H9 (cell line): ENCODE results near the gene PIN1. TPM values are rescaled to one million over a fixed set of nuclear protein-coding genes. Genes with fewer than 3 reads are reported as not detected.
A peak's percentile ranks its signal among the peaks of the same experiment; 100 is the strongest.

Source experiments
- DNase-seq: peaks from one replicate; pipeline ENCODE4 v3.0.0-alpha.2; 2017
- H2AFZ ChIP-seq: one replicate; pipeline ENCODE4 v1.6.1; 2013; ENCODE audit warnings: mild to moderate bottlenecking, low read length, control low read depth, moderate library complexity
- H2AK5ac ChIP-seq: 2 replicates; pipeline ENCODE4 v1.6.1; 2013; ENCODE audit warnings: low read length, control low read depth, mixed read lengths; ENCODE audit not compliant: insufficient read length
- H2BK120ac ChIP-seq: one replicate; pipeline ENCODE4 v1.6.1; 2013; ENCODE audit warnings: low read depth, mild to moderate bottlenecking, low read length, control low read depth, inconsistent platforms; ENCODE audit not compliant: poor library complexity, severe bottlenecking
- H2BK12ac ChIP-seq: 2 replicates; pipeline ENCODE4 v1.6.1; 2013; ENCODE audit warnings: low read length, control low read depth, mixed read lengths, low read depth; ENCODE audit not compliant: insufficient read length
- H2BK15ac ChIP-seq: 2 replicates; pipeline ENCODE4 v1.6.1; 2013; ENCODE audit warnings: low read depth, low read length, control low read depth
- H2BK20ac ChIP-seq: one replicate; pipeline ENCODE4 v1.6.1; 2013; ENCODE audit warnings: low read depth, mild to moderate bottlenecking, low read length, control low read depth, inconsistent platforms; ENCODE audit not compliant: poor library complexity, severe bottlenecking
- H2BK5ac ChIP-seq: 2 replicates; pipeline ENCODE4 v1.6.1; 2013; ENCODE audit warnings: low read length, control low read depth, mixed read lengths; ENCODE audit not compliant: insufficient read length
- H3K14ac ChIP-seq: 2 replicates; pipeline ENCODE4 v1.6.1; 2013; ENCODE audit warnings: low read length, control low read depth; ENCODE audit not compliant: insufficient read depth
- H3K18ac ChIP-seq: 2 replicates; pipeline ENCODE4 v1.6.1; 2013; ENCODE audit warnings: low read depth, mild to moderate bottlenecking, mixed read lengths, low read length, control low read depth; ENCODE audit not compliant: insufficient read length
- H3K23ac ChIP-seq: 2 replicates; pipeline ENCODE4 v1.6.1; 2013; ENCODE audit warnings: low read length, control low read depth, mixed read lengths, low read depth; ENCODE audit not compliant: insufficient read length
- H3K23me2 ChIP-seq: 2 replicates; pipeline ENCODE4 v1.6.1; 2013; ENCODE audit warnings: low read depth, mild to moderate bottlenecking, mixed read lengths, low read length, control low read depth; ENCODE audit not compliant: insufficient read length, poor library complexity, severe bottlenecking
- H3K27ac ChIP-seq: 2 replicates; pipeline ENCODE4 v1.5.1; 2013; ENCODE audit warnings: low read length, control low read depth, mixed read lengths, low read depth; ENCODE audit not compliant: insufficient read length
- H3K27me3 ChIP-seq: 2 replicates; pipeline ENCODE4 v1.6.1; 2013; ENCODE audit warnings: low read length, control low read depth, inconsistent platforms; ENCODE audit not compliant: insufficient read depth
- H3K4ac ChIP-seq: 2 replicates; pipeline ENCODE4 v1.6.1; 2013; ENCODE audit warnings: low read depth, mild to moderate bottlenecking, control low read depth, inconsistent platforms, low read length, moderate library complexity
- H3K4me1 ChIP-seq: 2 replicates; pipeline ENCODE4 v1.6.1; 2013; ENCODE audit warnings: low read length, control low read depth, inconsistent platforms; ENCODE audit not compliant: insufficient read depth
- H3K4me2 ChIP-seq: 2 replicates; pipeline ENCODE4 v1.6.1; 2013; ENCODE audit warnings: low read length, control low read depth, mixed read lengths; ENCODE audit not compliant: insufficient read length, insufficient read depth
- H3K56ac ChIP-seq: 2 replicates; pipeline ENCODE4 v1.6.1; 2013; ENCODE audit warnings: low read depth, mild to moderate bottlenecking, mixed read lengths, low read length, control low read depth; ENCODE audit not compliant: insufficient read length
- H3K79me1 ChIP-seq: 2 replicates; pipeline ENCODE4 v1.6.1; 2013; ENCODE audit warnings: low read depth, mild to moderate bottlenecking, moderate library complexity, low read length, control low read depth, inconsistent platforms; ENCODE audit not compliant: insufficient read depth, poor library complexity, severe bottlenecking
- H3K79me2 ChIP-seq: 2 replicates; pipeline ENCODE4 v1.6.1; 2013; ENCODE audit warnings: low read length, control low read depth, inconsistent platforms; ENCODE audit not compliant: insufficient read depth
- H3K9ac ChIP-seq: 2 replicates; pipeline ENCODE4 v1.6.1; 2013; ENCODE audit warnings: low read length, control low read depth, mixed read lengths; ENCODE audit not compliant: insufficient read length; ENCODE audit errors: extremely low read depth
- H3K9me3 ChIP-seq: one replicate; pipeline ENCODE4 v1.6.1; 2013; ENCODE audit warnings: low read depth, low read length, inconsistent platforms; ENCODE audit not compliant: control insufficient read depth
- H3T11ph ChIP-seq: one replicate; pipeline ENCODE4 v1.6.1; 2013; ENCODE audit warnings: mild to moderate bottlenecking, low read length, control low read depth, inconsistent platforms
- H4K20me1 ChIP-seq: one replicate; pipeline ENCODE4 v1.6.1; 2013; ENCODE audit not compliant: control insufficient read depth, insufficient read length, insufficient read depth
- H4K5ac ChIP-seq: 2 replicates; pipeline ENCODE4 v1.6.1; 2013; ENCODE audit warnings: low read depth, mild to moderate bottlenecking, mixed read lengths, low read length, control low read depth; ENCODE audit not compliant: insufficient read length
- H4K8ac ChIP-seq: replicated peaks from 2 replicates; pipeline ENCODE4 v1.6.1; 2013; ENCODE audit warnings: low read length, control low read depth, mixed read lengths, low read depth; ENCODE audit not compliant: insufficient read length
- H4K91ac ChIP-seq: 2 replicates; pipeline ENCODE4 v1.6.1; 2013; ENCODE audit warnings: low read depth, mild to moderate bottlenecking, moderate library complexity, mixed read lengths, low read length, control low read depth; ENCODE audit not compliant: insufficient read length
- H3K27ac Mint-ChIP-seq, 3 experiments: 2 replicates in 2 of 3; 3 replicates in 1 of 3; pipeline ENCODE4 v1.8.0; 2020 to 2021; ENCODE audit warnings: mixed read lengths in 3 of 3, mild to moderate bottlenecking in 1 of 3, moderate library complexity in 1 of 3
- H3K27me3 Mint-ChIP-seq: 2 replicates; pipeline ENCODE4 v1.8.0; 2021; ENCODE audit warnings: low read depth, mild to moderate bottlenecking, moderate library complexity, mixed read lengths
- H3K36me3 Mint-ChIP-seq, 3 experiments: 2 replicates in 2 of 3; 3 replicates in 1 of 3; pipeline ENCODE4 v1.8.0; 2020 to 2021; ENCODE audit warnings: low read depth in 3 of 3, mixed read lengths in 3 of 3; ENCODE audit not compliant: insufficient read depth in 1 of 3
- H3K4me1 Mint-ChIP-seq, 2 experiments: 2 replicates each; pipeline ENCODE4 v1.8.0; 2020; ENCODE audit warnings: mixed read lengths in 2 of 2
- H3K4me3 Mint-ChIP-seq, 2 experiments: 2 replicates in 1 of 2; 3 replicates in 1 of 2; pipeline ENCODE4 v1.8.0; 2020 to 2021; ENCODE audit warnings: mild to moderate bottlenecking in 2 of 2, mixed read lengths in 2 of 2, moderate library complexity in 1 of 2
- H3K9me3 Mint-ChIP-seq, 2 experiments: 2 replicates in 1 of 2; 3 replicates in 1 of 2; pipeline ENCODE4 v1.8.0; 2020; ENCODE audit warnings: mild to moderate bottlenecking in 2 of 2, mixed read lengths in 2 of 2, moderate library complexity in 1 of 2
- WGBS: extraction: QIAGEN DNeasy Blood & Tissue Kit; methylation state at CpG from one replicate; pipeline ENCODE4 v1.1.7; 2013; ENCODE audit warnings: missing lambda C conversion rate, low lambda C conversion rate, mixed read lengths; ENCODE audit not compliant: insufficient read length; ENCODE audit errors: extremely low coverage; 5-methylcytosine and 5-hydroxymethylcytosine counted together
- total RNA-seq: library from RNA; stranded (reverse); gene quantifications from 2 replicates; pipeline ENCODE4 v1.2.1, GENCODE V29; 2021
- TF ChIP-seq, protein P1 (sequence below): fragments of 200-600 bp; sonication (generic); conservative IDR thresholded peaks from 3 replicates; pipeline ENCODE4 v1.8.0; 2021; ENCODE audit warnings: antibody characterized with exemption, mild to moderate bottlenecking

Gene PIN1
- total RNA-seq, 1 experiment from 2014 or later = 110 TPM

DNA sequence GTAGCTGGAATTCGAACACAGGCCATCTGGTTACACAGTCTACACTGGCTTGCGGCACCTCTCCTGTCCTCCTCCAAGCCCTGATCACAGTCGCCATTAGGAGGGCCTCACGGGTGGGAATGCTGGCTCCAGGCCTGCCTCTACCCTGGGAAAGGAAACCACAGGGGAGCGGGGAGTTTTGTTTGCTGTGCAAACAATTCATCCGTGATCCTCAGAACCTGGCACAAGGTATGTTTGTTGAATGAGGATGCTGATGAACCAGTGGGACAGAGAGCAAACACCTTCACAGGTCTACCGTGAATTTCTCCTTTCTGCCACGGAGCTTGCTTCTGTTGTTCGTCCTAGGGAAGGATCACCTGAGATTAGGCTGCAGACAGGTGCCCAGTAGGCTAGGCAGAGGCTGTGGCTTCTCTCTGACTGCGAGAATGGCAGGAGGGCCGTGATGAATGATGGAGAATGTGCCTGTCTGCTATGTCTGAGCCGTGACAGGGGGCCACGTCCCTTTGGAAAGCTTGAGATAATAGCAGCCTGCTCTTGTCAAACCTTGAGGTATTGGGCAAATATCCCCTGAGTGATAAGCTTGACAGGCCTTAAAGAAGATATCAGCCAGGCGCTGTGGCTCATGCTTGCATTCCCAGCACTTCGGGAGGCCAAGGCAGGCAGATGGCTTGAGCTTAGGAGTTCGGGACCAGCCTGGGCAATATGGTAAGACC is 36.7 kb downstream of the PIN1 start:
- no CpG with 5 or more reads among the region's 16 CpGs for WGBS
- H2AFZ ChIP-seq = no peak overlapping the region
- H3K36me3 Mint-ChIP-seq = no peaks in the 10 kb centered on the region; a peak in 1 of 7 replicates

More for the DNA sequence above, 36.7 kb downstream of the PIN1 start:
- no peaks in the 10 kb centered on the region for H3K79me1 ChIP-seq
- no peak overlapping the region for H3K14ac ChIP-seq
- no peaks in the 10 kb centered on the region for H3K23me2 ChIP-seq
- no peak overlapping the region for H2AK5ac ChIP-seq
- H3K79me2 ChIP-seq = no peaks in the 10 kb centered on the region
- H2BK15ac ChIP-seq = no peak overlapping the region
- no peaks in the 10 kb centered on the region for H3K9me3 Mint-ChIP-seq
- H2BK120ac ChIP-seq = no peak overlapping the region
- H2BK5ac ChIP-seq = no peak overlapping the region
- H2BK12ac ChIP-seq = no peak overlapping the region
- TF ChIP-seq, protein P1, sequence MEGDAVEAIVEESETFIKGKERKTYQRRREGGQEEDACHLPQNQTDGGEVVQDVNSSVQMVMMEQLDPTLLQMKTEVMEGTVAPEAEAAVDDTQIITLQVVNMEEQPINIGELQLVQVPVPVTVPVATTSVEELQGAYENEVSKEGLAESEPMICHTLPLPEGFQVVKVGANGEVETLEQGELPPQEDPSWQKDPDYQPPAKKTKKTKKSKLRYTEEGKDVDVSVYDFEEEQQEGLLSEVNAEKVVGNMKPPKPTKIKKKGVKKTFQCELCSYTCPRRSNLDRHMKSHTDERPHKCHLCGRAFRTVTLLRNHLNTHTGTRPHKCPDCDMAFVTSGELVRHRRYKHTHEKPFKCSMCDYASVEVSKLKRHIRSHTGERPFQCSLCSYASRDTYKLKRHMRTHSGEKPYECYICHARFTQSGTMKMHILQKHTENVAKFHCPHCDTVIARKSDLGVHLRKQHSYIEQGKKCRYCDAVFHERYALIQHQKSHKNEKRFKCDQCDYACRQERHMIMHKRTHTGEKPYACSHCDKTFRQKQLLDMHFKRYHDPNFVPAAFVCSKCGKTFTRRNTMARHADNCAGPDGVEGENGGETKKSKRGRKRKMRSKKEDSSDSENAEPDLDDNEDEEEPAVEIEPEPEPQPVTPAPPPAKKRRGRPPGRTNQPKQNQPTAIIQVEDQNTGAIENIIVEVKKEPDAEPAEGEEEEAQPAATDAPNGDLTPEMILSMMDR = no peak
- H3K23ac ChIP-seq = no peak overlapping the region
- H3K27ac ChIP-seq = no peak overlapping the region
- no peak for DNase-seq
- H4K91ac ChIP-seq = no peak overlapping the region
- no peak overlapping the region for H3K4me3 Mint-ChIP-seq
- H2BK20ac ChIP-seq = no peak overlapping the region
- no peaks in the 10 kb centered on the region for H3K27me3 Mint-ChIP-seq
- H3K27ac Mint-ChIP-seq = peak overlapping the region in 1 of 3 experiments; percentile 89; a peak in 2 of 7 replicates
- H3K4me2 ChIP-seq = no peak overlapping the region
- H3K9me3 ChIP-seq = no peaks in the 10 kb centered on the region
- H3K4ac ChIP-seq = no peak overlapping the region
- no peak overlapping the region for H3T11ph ChIP-seq
- H4K5ac ChIP-seq = no peak overlapping the region
- H3K27me3 ChIP-seq = no peaks in the 10 kb centered on the region
- no peak overlapping the region for H3K9ac ChIP-seq
- H3K18ac ChIP-seq = no peak overlapping the region
- no peaks in the 10 kb centered on the region for H3K4me1 ChIP-seq
- H3K56ac ChIP-seq = no peak overlapping the region
- no peak overlapping the region for H4K8ac ChIP-seq
- peaks cover 9 to 22% of the 10 kb centered on the region in 2 experiments for H3K4me1 Mint-ChIP-seq
- no peaks in the 10 kb centered on the region for H4K20me1 ChIP-seq
